EL (cell line): ENCODE results near the gene ZNF569.
"Not testable (repeated sequence)": the region's sequence is repeated elsewhere in the genome, so short reads cannot be mapped to it uniquely, and the experiment has no call there.

Source experiments
- DNase-seq: peaks from one replicate; pipeline ENCODE4 v3.0.0-alpha.2; 2016

The ZNF569 gene

GRCh38 chr19:37391399-37391798, 75.8 kb downstream of the ZNF569 start:
- not testable (repeated sequence) for DNase-seq

GRCh38 chr19:37389234-37389633, 78.0 kb downstream of the ZNF569 start:
- DNase-seq = no peak

GRCh38 chr19:37370880-37371661, 96.2 kb downstream of the ZNF569 start, which contains the start of gene ZNF527:
TSS of gene ZNF527 (plus strand) at chr19:37371099. CDS start at chr19:37374199, 3,100 bp downstream.
- DNase-seq = peak; percentile 96

- not testable (repeated sequence) for DNase-seq
These were observed 96.8 kb downstream of the ZNF569 start for GRCh38 chr19:37370386-37370879.

DNA sequence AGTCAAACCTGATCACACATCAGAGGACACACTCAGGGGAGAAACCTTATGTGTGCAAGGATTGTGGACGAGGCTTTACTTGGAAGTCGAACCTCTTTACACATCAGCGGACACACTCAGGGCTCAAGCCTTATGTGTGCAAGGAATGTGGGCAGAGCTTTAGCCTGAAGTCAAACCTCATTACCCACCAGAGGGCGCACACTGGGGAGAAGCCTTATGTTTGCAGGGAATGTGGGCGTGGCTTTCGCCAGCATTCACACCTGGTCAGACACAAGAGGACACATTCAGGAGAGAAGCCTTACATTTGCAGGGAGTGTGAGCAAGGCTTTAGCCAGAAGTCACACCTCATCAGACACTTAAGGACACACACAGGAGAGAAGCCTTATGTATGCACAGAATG, 104.5 kb downstream of the ZNF569 start:
- no peak for DNase-seq

- peak; percentile 8 for DNase-seq
These were observed 105.2 kb downstream of the ZNF569 start for GRCh38 chr19:37361994-37362393.
